Bone marrow (tissue), 2 donors: ENCODE data around the gene ENO1.
"Not testable (repeated sequence)": the region's sequence is repeated elsewhere in the genome, so short reads cannot be mapped to it uniquely, and the experiment has no call there.

Source experiments
- DNase-seq, 2 donors: peaks; one replicate each; lab custom pipeline; 2025; lab: John Stamatoyannopoulos, UW

The ENO1 gene

DNA sequence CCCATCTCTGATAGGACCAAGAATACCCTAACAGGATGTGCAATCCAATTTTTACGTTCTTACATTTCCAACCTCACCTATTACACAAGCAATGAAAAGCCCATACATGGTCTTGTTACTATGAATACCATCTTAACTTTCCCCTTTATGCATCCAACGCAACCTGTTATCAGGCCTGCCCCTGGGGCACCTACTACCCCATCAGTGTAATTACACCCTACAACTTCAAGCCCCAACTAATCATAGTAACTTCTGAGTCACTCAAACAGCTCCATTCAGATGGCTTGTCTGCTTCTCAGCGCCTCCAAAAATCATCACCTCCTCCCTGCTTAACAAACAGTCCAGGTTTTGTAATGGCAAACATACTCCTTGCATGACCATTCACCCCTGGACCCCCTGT lies 18.3 kb upstream of the ENO1 start:
- DNase-seq, result not testable (repeated sequence)

DNA sequence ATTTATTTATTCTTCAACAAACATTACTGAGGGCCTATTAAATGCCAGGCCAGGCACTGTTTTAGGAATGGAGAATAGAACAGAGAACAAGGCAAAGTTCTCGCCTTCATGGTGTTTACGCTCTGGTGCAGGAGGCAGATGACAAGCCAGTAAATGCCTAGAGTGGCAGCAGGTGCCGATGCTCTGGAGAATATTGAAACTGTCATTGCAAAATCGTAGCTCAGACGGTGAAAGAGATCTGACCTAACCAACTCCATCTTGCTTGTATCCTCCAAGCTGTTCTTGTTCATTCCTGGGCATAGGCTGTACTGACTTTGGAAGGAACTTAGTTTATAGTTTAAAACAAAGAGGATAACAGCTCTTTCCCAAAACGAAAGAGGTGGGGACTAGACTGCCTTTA lies 13.5 kb upstream of the ENO1 start:
- no peak for DNase-seq

DNA sequence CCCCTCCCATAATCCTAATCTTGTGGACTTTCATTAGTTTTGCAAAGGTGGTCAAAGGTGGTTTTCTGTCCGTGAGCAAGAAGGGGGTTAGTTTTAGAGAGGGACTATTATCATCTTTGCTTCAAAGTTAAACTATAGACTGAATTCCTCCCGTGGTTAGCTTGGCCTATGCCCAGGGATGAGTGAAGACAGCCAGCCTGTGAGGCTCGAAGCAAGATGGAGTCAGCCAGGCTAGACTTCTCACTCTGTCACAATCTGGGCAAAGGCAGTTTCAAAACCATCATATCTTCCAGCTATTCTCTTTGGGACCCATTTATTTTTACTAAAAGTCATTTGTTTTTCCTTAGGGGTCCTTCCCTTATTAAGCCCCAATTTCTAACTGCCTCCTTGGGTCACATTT lies 12.9 kb upstream of the ENO1 start:
- no peak for DNase-seq

DNA sequence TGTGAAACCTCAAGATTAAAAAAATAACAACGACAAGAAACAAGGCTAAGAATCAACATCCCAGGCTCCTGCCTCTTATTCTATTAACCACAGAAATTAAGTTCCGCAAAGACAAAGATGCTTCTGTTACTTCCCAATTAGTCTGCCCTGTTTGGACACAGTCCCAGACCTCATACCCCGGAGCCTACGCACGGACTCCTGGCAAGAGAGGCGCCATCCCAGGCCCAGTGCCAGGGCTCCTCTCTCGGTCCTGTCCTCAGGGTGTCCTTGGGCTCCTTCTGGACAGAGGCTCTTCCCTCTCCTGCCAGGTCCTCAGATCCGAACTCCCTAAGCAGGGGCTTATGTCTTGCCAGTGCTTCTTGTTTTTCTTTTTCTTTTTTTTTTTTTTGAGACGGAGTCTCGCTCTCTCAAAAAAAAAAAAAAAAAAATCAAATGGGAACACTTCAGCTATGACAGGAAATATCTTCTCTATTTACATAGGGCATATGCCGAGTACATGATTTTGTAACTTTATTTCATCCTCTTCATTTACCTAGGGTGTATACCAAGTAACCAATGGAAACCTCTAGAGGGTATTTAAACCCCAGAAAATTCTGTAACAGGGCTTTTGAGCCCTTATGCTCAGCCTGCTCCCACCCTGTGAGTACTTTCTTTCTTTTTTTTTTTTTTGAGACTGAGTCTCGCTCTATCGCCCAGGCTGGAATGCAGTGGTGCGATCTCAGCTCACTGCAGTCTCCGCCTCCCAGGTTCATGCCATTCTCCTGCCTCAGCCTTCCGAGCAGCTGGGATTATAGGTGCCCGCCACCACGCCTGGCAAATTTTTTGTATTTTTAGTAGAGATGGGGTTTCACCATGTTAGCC lies 11.7 kb upstream of the ENO1 start:
- DNase-seq, result peak in 1 of 2 donors; percentile 10

DNA sequence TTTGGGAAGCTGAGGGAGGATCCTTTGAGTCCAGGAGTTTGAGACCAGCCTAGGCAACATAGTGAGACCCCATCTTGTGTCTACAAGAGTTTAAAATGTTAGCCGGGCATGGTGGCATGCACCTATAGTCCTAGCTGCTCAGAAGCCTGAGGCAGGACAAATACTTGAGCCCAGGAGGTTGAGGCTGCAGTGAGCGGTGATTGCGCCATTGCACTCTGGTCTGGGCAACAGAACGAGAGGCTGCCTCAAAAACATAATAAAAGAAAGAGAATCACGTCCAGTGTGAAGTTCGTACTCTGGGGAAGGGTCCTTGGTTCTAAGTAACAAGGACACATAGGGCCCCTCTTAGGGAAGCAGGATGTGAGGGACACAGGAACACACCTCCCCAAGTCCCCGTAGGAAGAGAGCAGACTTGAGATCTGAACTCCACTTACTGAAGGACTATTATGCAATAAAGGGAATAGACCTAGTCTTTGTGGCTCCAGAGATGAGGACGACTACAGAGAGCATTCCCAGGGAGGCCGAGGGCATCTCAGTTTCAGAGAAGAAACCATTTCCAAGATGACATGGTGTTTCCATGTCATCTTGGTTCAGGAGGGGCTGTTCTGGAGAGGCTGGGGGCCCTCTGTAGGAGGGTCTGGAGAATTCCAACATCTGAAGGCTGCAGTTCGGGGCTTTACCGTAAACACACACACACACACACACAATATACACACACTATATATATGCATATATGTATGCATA lies 10.8 kb upstream of the ENO1 start:
- no peak for DNase-seq

DNA sequence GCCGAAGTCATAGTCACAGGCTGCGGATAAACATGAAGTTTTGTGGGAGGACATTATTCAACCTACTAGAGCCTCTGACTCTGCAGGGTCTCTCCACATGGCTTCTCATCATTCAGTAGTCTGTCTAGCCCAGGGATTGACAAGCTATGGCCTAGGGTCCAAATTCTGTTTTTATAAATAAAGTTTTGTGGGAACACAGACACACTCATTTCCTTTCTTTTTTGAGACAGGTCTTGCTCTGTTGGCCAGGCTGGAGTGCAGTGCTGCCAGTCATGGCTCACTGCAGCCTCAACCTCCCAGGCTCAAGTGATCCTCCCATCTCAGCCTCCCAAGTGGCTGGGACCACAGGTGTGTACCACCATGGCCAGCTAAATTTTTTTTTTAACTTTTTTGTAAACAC lies 8.1 kb upstream of the ENO1 start:
- no peak for DNase-seq

DNA sequence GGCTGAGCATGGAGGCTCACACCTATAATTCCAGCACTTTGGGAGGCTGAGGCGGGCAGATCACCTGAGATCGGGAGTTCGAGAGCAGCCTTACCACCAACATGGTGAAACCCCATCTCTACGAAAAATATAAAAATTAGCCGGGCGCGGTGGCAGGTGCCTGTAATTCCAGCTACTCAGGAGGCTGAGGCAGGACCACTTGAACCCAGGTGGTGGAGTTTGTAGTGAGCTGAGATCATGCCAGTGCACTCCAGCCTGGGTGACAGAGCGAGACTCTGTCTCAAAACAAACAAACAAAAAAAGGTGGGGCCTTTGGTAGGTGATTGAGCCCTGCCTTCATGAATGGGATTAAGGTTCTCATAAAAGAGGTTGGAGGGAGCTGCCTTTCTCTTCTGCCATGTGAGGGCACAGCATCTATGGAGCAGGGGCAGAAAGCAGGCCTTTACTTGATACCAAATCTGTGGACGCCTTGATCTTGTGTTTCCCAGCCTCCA lies 7.6 kb upstream of the ENO1 start:
- not testable (repeated sequence) for DNase-seq

DNA sequence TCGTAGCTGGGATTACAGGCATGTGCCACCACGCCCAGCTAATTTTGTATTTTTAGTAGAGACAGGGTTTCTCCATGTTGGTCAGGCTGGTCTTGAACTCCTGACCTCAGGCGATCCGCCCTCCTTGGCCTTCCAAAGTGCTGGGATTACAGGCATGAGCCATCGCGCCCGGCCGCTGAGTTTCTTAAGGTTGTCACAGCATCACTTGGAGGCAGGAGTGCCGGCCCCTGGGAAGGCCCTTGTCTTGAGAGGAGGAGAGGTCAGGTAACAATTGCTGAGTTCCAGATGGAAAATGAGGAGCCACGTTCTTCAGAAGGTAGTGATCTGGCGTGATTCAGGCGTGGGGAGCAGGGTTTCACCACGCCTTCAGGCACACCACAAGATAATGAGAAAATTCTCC lies 5.6 kb upstream of the ENO1 start:
- not testable (repeated sequence) for DNase-seq

DNA sequence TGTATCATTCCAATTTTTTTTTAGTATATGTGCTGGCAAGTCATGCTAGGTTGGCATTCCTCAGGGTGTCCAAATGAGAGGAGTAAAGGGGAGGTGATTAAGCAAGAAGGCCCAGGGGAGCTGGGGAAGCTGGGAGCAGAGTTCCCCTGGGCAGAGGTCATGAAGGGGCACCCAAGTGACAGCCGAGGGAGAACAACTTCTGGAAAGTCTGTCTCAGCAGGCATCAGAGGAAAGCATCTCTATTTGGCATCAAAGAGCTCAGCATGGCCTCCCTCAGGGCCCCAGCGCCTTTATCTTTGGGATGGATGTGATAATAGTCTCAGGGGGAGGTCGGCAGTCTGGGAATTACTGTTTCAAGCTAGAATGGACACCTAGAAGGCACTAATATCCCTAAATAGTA lies 5.0 kb upstream of the ENO1 start:
- no peak for DNase-seq

DNA sequence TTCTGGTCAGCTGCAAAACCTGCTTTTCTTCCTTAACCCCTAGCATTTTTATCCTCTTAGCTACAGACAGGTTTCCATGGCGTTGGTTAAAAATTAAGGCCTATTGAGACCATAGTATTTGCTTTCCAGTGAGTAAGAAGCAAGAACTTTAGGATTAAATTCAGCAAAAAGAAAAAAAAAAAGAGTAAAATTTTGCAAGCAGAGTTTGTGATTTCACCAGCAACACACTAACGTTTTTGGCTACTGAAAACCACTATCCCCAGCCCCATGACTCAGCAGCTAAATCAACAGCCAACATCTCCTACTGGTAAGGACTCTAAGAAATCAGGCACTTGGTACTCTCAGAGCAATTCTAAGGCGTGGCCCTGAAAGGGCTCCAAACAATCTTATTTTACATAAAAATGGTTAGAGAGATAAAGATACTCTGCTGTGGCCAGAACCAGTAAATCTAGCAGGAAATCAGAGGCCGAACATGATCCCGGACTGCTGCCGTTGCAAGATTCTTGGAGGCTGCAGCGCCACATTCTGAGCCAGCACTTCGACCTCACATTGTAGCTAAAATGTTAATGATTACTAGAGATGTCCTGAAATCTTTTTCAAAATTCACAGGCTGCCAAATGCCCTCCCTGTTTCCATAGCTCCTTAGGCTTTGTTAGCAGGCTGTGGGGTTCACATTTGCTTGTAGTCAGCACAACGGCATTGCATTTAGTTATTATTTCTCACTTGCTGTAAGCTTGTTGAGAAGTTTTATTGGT lies 1.6 kb upstream of the ENO1 start:
- DNase-seq, result peak; percentile 11 to 77

DNA sequence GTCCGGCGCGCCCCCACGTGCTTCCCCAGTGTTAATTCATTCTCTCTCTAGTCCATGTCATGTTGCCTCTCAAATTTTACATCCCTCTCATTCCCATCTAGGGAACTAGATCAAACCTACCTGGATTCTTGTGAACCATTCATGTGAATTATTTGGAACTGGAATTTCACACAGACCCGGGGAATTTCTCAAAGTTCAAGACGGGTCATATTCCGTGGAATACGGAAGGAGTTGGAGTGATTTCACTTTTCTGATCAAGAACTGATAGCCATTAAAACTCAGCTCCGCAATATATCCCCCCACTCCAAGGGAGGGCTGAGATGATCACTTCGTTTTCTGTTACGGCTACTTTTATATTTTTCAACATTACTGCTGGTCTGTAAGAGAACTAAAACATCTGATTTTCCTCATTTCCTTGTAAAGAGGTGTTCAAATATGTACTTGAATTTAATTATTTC lies 1.0 kb upstream of the ENO1 start:
- no peak for DNase-seq

DNA sequence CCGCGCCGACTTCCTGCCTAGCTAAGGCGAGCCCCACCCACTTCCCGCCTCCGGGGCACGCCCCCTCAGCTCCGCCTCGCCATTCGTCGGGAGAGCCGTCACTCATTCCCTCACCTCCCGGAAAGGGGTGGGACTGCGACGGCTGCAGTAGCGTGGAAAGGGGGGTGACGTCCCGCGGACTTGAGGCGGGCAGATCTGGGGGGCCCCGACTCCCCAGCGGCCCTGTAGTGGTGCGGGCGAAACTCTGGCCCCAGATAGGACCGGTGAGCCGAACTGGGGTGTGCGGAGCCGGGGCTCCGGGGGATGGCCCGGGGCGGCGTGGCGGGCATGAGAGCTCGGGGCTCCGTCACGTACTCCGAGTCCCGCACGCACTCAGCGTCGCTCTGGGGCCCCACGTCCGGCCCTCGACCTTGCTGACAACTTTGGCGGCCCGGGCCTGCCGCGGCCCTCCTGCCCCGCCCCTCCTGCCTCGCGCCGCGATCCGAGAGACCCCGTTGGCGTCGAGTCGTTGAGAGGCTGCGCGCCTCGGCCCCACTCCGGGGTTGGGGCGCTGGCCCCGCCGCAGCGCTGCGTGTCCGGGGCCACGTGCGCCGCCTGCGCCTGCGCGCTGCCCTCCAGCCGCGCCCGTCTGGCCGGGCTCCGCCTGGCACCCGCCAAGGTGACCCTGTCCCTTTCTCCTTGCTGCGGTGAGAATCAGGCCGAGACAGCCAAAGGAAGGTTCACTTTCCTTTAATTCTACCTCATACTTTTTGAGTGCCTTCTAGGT lies 395 bp upstream of the ENO1 start:
- peak; percentile 90 to 99 for DNase-seq

DNA sequence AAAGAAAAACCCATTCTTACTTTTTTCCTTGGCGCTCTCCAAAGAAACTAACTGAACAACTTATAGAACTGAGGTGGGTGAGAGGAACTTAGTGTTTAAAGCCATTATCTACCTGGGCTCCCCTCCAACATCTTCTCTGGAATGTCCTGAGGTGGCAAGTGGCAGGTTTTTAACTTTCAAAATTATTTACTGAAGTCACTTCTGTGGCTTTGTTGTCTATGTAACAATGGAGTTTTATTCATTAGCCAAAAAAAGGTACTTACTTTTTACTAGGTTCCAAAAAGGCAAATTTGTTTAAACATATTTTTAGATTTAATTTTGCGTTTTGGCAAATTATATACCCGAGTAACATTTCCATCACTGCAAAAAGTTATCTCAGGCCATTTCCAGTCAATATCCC lies 2.4 kb downstream of the ENO1 start:
- DNase-seq, result no peak

DNA sequence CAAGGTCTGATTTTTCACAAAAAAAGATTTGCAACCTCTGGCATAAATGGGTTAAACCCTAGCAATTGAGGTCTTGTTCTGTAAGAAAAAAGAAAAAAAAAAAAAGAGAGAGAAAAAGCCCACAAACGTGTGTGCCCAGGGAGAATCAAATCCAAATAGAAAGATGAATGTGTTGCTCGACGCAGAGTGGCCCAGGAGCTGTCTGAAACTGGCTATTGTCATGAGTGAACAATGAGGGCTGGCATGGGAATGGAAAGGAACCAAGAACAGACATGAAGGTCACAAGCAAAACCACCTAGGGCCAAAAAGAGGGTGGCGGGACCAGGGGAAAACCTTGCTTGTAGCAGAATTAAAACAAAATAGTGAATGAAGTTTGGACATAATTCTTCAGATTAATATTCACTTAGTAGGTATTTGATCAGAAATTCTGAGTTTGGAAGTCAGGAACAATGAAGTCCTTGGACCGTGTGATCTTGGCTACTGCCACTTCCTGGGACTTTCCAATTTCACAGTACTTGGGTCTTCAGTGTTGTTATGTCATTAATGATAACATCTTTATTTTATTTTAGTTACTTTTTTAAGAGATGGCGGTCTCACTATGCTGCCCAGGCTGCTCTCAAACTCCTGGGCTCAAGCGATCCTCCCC lies 3.1 kb downstream of the ENO1 start:
- no peak for DNase-seq

DNA sequence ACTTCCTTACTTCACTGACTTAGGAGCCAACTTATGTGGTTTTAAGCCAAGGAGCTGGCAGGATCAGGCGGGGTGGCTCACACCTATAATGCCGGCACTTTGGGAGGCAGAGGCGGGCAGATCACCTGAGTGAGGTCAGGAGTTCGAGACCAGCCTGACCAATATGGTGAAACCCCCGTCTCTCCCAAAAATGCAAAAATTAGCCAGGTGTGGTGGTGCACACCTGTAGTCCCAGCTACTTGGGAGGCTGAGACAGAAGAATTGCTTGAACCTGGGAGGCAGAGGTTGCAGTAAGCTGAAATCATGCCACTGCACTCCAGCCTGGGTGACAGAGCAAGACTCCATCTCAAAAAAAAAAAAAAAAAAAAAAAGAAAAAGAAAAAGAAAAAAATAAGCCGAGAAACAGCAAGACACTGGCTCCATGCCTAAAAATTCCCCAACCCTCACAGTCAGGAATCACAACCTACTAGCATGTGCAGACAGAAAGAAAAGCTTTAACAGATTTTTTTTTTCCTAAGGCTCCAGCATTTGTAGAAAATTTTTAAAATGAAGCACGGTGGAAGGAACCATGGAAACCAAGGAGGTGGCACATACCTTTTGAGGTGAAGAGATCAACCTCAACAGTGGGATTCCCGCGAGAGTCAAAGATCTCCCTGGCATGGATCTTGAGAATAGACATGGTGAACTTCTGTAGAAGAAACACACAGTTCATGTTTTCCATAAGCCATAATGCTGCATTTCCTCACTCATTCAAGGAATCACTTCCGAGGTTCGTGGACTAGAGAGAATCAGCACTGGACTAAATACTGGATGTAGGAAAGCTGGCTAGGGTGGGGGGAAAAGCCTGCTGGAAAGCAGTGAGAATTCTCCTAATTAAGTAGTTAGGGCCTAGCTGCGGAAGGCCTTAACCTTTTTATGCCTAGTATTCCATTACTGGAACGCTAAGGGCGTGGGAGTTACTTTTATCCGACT lies 4.0 kb downstream of the ENO1 start:
- no peak for DNase-seq

DNA sequence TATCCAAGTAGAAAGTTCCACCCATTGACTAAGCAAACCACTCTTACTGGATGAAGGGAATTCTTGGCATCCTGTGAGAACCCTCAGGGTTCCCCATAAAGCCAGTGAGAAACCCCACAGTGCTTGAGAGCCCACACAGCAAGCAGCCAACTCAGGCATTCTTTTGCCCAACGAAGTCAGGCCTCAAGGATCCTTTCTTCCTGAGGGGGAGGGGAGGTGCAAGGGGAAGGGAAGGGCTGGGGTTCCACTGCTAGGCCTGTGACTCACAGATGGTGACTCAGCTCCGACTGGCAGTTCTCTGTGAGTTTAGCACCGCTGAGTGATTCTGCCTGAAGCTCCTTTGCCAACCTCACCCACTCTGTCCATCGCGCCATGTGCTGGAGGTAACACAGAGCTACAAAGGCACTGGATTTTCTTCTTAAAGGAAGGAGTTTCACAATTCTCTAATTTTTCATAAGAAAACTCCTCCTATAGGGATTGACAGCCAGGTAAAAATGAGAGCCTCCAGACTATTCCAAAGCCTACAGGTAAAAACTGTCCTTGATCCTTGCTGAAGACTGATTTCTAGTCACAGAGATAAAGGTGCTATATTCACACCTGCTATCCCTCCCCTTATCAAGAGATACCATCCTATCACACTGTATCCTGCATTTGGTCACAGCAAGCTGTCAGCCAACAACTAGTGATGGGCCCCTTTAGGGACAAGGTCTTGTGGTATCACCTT lies 4.8 kb downstream of the ENO1 start:
- peak; percentile 46 to 94 for DNase-seq

DNA sequence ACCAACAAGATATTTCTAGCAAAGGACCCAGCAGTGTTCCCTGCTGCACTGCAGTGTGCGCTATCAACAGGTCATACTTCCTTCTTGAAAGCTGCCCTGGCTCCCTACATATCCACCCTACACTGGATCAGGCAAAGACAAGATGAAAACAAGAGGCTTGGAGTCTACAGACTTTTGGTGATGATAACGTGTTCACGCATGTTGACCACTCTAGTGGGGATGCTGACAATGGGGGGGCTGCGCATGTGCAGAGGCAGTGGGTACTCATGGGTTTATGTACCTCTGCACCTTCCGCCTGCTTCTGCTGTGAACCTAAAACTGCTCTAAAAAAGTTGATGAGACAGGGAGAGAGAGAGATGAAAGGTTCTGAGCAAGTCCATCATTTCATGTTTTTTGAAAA lies 5.5 kb downstream of the ENO1 start:
- no peak for DNase-seq

DNA sequence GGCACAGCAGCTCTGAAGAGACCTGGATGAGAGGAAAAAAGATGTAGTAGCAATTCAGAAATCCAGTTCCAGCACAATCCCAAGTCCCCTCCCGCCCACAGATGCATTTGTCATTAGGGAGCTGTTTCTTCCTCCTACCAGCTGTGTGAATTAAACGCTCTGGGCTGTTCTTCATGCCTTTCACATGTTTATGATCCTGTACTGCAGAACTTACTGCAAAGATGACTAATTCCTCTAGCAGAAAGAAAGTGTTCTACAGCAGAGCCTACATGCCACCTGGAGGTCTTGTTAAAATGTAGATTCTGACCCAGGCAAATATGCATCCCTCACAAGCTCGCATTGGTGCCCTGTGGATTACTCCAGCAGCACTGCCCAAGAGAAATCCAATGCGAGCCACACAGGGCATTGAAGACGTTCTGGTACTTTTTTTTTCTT lies 6.5 kb downstream of the ENO1 start:
- DNase-seq, result no peak

DNA sequence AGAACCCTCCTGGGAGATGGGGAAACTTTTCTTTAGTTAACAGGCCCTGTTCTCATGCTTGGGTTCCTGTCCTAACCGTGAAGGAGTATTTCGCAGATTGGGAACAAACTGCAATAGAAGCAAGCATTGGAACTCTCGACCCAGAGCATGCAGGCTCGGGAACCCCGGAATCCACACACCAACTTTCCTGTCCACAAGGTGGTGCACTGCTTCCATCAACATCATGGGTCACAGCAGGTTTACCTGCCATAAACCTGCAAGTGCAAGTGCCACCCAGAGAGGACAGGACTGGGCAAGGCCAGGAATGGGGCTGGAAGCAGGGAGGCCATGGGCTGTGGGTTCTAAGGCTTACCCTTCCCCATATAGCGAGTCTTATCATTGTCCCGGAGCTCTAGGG lies 6.9 kb downstream of the ENO1 start:
- no peak for DNase-seq
